ENCODE data around the gene HSPG2.
"Not testable (repeated sequence)": the region's sequence is repeated elsewhere in the genome, so short reads cannot be mapped to it uniquely, and the experiment has no call there.

HSPG2 gene

GRCh38 chr1:21821385-21822019 lies 115.6 kb downstream of the HSPG2 start:
- DNase-seq = no peak

GRCh38 chr1:21820597-21821232 lies 116.4 kb downstream of the HSPG2 start:
- DNase-seq = no peak

DNA sequence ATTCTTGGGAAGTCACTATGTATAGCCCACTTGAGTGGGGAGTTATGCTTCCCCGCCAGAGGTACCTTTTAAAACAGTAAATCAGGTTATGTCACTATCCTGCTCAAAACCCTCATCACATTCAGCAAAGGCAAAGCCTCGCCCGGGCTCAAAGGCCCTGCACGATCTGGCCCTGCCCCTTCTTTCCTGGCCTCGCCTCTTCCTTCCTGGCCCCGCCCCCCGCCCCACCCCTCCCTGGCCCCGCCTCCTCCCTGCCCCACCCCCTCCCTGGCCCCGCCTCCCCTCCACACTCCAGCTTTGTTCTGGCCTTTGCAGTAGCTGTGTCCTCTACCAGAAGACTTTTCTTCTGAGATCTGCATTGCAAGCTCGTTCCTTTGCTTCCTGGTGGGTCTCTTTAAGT lies 118.5 kb downstream of the HSPG2 start:
- no peak for DNase-seq

GRCh38 chr1:21816602-21817302 lies 120.4 kb downstream of the HSPG2 start:
- no peak for DNase-seq

- DNase-seq = no peak
These were observed 121.3 kb downstream of the HSPG2 start for GRCh38 chr1:21815724-21816321.

DNA sequence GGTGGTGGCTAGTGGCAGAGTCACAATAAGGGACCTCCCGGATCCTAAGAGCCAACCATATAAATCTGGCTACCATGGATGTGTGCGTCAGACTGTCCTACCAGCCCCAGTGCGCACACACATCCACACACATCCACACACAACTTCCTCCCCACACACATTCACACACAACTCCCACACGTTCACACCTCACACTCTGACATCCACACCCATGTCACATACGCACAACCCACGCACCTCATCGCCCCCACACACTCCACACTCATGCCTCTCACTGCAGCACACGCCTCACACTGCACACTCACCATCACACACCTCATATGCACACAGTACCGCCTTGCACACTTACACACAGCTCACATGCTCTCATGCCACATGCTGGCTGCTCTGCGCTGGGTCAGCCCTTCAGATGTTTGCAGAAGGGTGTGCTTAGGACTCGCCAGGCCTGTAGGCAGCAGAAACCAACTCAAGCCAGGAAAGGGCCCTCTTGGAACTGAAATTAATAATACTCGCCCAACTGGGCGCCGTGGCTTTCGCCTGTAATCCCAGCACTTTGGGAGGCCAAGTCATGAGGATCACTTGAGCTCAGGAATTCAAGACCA lies 122.0 kb downstream of the HSPG2 start:
- no peak for DNase-seq

DNA sequence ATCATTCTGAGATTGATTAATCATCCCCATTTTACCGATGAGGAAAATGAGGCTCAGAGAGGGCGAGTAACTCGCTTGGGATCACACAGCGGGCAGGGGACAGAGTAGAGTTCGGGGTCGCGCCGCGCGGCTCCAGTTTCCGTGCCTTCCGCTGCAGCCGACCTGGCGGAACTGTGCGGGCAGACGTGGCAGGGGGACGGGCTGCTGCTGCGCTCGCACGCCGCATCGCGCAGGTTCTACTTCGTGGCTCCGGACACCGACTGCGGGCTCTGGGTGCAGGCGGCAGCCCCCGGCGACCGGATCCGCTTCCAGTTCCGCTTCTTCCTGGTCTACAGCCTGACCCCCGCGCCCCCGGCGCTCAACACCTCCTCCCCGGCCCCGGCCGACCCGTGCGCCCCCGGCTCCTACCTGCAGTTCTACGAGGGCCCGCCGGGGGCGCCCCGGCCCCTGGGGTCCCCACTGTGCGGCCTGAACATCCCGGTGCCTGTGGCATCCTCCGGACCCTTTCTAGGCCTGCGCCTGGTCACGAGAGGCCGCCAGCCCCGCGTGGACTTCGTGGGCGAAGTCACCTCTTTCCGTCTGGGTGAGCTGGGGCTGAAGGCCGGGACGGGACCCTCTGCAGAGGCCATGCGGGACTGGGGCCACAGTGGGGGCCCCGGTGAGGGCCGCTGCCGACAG lies 122.7 kb downstream of the HSPG2 start:
- DNase-seq = no peak

GRCh38 chr1:21813542-21813941 lies 123.6 kb downstream of the HSPG2 start:
- no peak for DNase-seq

DNA sequence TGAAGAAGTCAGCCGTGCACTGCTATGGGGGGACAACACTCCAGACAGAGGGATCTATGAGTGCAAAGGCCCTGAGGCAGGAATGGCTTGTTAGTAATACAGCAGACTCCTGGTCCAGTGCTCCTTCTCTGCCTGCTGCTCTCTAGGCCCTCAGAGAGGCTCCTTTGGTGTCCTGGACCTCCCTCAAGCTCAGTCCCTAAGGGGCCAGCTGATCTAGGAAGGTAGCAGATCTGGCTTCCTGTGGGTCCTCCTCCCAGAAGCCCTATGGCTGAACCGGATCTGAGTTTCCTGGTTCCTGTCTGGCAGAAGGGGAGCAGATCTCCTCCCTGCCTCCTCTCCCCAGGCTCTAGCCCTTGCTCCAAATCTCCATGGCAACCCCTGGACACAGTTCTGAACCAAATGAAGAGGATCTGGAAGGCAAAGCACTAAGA lies 125.2 kb downstream of the HSPG2 start, which contains the start of gene LDLRAD2:
TSS of gene LDLRAD2 (plus strand) at position 391 of the 431 bp plus-strand sequence. CDS start 187 bp downstream, outside the sequence.
- no peak for DNase-seq

- no peak for DNase-seq
These were observed 132.6 kb downstream of the HSPG2 start for GRCh38 chr1:21804536-21804935.

GRCh38 chr1:21801100-21801499 lies 136.0 kb downstream of the HSPG2 start:
- no peak for DNase-seq

DNA sequence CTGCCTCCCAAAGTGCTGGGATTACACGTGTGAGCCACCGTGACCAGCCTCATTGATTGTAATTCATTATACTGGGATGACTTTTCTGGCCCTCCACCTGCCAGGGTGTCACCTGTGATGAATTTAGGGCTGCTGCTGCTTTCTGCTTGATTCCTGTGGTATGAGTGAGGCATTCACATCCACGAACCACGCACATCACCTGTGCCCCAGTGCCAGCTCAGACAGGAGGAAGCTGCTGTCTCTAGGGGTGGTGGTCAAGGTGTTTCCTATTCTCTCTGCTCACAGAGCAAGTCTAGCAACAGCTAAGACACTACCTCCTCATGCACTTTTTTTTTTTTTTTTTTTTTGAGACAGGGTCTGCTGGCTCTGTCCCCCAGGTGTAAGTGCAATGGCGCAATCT lies 137.4 kb downstream of the HSPG2 start:
- DNase-seq = no peak

DNA sequence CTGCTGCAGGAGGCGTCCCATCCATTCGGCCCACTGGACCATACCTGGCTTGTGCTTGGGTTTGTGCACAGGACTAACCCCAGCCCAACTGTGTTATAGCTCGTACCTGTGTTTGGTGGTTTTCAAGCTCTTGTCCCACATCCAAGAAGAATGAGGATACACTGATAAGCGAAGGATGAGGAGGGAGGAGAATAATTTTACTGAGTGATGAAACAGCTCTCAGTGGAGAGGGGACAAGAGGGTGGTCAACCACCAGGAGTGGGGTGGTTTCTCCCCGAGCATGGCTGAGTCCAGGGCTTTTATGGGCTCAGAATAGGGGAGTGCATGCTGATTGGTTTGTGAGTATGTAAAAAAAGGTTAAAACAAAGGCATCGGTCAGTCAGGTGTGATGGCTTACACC lies 142.0 kb downstream of the HSPG2 start:
- DNase-seq = no peak

DNA sequence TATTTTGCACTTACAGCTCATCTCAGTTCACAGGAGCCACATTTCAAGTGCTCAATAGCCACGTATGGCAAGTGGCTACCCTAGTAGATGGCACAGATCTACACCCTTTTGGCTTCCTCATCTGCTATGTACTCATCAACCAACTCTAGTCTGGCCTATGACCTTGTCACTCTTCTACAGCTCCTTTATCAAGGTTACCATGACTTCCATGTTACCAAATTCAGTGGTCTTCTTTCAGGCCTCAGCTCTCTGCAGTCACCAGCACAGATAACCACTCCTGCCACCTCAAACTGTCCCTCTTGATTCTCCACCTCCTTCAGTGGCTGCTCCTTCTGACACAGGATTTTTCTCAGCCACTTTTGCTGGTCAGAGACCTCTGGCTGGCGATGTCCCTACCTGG lies 142.5 kb downstream of the HSPG2 start:
- DNase-seq = no peak

DNA sequence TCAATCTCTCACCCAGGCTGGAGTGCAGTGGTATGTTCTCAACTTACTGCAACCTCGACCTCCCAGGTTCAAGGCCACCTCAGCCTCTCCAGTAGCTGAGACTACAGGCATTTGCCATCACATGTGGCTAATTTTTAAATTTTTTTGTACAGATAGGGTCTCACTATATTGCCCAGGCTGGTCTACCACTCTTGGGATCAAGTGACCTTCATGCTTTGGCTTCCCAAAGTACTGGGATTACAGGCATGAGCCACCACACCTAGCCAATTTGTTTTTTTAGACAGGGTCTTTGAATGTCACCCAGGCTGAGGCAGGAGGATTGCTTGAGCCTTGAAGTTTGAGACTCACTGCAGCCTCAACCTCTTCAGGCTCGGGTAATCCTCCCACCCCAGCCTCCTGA lies 144.0 kb downstream of the HSPG2 start:
- no peak for DNase-seq

DNA sequence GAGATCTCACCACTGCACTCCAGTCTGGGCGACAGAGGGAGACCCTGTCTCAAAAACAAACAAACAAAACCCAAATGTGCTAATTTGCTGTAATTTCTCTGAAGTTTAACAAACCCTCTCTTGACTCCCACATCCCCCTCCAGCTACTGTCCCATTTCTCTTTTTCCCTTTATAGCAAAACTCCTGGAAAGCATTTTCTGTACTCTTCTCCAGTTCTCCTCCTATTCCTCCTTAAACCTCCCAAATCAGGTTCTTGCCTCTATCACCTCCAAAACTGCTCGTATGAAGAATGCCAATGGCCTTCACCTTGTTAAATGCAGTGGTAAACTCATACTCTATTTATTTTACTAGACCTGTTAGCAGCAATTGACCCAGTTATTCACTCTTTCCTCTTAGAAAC lies 150.5 kb downstream of the HSPG2 start:
- DNase-seq = no peak

GRCh38 chr1:21785764-21786163 lies 151.3 kb downstream of the HSPG2 start:
- DNase-seq = not testable (repeated sequence)

GRCh38 chr1:21783679-21784603 lies 153.2 kb downstream of the HSPG2 start:
- no peak for DNase-seq

GRCh38 chr1:21782868-21783678 lies 154.0 kb downstream of the HSPG2 start, which contains the start of gene USP48:
Gene USP48 (minus strand): TSS chr1:21783149. CDS start chr1:21782957, 192 bp downstream.
- peak; percentile 90 for DNase-seq

- peak; percentile 37 for DNase-seq
These were observed 154.7 kb downstream of the HSPG2 start for GRCh38 chr1:21782349-21782867.

Measured in SHP77 treated with DMSO at 0.1 percent for 48 hours (cell line).